ENCODE data around the gene VPS52.

VPS52 gene

GRCh38 chr6:33205191-33206026 is 66.3 kb downstream of the VPS52 start:
- peak; percentile 29 for TF ChIP-seq CTCF (IDR thresholded peaks at IDR 0.05; ENCODE audit: borderline replicate concordance, control extremely low read depth, extremely low read depth, insufficient read depth, missing control alignments)
- in situ Hi-C loops (cut with MboI; ENCODE audit: low sequenced_read_pairs, unreplicated experiment), result no loop called here
- no peak for DNase-seq (ENCODE audit: low spot score)

DNA sequence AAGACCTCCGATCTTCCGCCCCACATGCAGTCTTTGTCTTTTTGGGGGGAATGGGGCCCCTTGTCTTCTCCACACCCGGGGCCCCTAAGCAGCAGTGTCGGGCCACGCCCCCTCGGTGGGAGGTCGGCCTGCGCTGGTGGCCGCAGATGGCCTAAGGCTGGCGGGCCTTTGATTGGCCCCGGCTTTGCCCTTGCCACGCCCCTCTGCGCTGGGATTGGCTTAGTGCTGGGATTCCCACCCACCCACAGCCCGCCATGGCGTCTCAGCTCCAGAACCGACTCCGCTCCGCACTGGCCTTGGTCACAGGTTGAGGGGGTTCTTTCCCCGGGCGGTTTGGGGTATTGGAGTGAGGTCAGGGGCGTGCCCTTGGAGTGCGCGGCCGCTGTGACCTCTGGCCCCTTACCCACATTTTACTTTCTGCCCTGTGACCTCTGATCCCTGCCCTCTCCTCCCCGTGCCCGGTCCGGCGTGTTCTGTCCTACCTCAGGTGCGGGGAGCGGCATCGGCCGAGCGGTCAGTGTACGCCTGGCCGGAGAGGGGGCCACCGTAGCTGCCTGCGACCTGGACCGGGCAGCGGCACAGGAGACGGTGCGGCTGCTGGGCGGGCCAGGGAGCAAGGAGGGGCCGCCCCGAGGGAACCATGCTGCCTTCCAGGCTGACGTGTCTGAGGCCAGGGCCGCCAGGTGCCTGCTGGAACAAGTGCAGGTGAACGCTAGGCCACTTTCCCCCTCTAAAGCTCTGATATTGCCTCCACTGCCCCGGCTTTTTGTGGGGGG is 67.1 kb downstream of the VPS52 start, which contains the start of gene HSD17B8:
HSD17B8 (plus strand) TSS at position 241 of the 776 bp plus-strand sequence; CDS start at position 255, 14 bp downstream.
- in situ Hi-C loops (cut with MboI; ENCODE audit: low sequenced_read_pairs, unreplicated experiment), result no loop called here

GRCh38 chr6:33204165-33204414 is 67.6 kb downstream of the VPS52 start:
- TF ChIP-seq CTCF (IDR thresholded peaks at IDR 0.05; ENCODE audit: borderline replicate concordance, control extremely low read depth, extremely low read depth, insufficient read depth, missing control alignments), result no peak
- DNase-seq (ENCODE audit: low spot score), result no peak
- in situ Hi-C loops (cut with MboI; ENCODE audit: low sequenced_read_pairs, unreplicated experiment), result no loop called here

More for the DNA sequence above, 67.1 kb downstream of the VPS52 start, which contains the start of gene HSD17B8:
- TF ChIP-seq CTCF (IDR thresholded peaks at IDR 0.05; ENCODE audit: borderline replicate concordance, control extremely low read depth, extremely low read depth, insufficient read depth, missing control alignments), result no peak
- peak; percentile 96 for DNase-seq (ENCODE audit: low spot score)

GRCh38 chr6:33203443-33204164 is 68.1 kb downstream of the VPS52 start:
- no peak for TF ChIP-seq CTCF (IDR thresholded peaks at IDR 0.05; ENCODE audit: borderline replicate concordance, control extremely low read depth, extremely low read depth, insufficient read depth, missing control alignments)
- in situ Hi-C loops (cut with MboI; ENCODE audit: low sequenced_read_pairs, unreplicated experiment), result no loop called here
- DNase-seq (ENCODE audit: low spot score), result no peak

DNA sequence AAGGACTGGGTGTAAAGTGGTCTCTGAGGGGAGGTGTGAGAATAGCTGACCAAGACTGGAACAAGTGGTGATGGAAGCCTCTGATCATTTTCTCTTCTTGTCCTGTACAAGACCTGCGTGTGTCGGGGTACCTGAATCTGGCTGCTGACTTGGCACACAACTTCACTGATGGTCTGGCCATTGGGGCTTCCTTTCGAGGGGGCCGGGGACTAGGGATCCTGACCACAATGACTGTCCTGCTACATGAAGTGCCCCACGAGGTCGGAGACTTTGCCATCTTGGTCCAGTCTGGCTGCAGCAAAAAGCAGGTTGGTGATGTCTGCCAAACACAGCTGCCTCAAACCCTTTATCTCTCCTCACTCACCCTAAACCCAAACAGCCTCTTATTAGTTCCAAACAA is 68.9 kb downstream of the VPS52 start:
- no peak for DNase-seq (ENCODE audit: low spot score)
- no peak for TF ChIP-seq CTCF (IDR thresholded peaks at IDR 0.05; ENCODE audit: borderline replicate concordance, control extremely low read depth, extremely low read depth, insufficient read depth, missing control alignments)
- in situ Hi-C loops (cut with MboI; ENCODE audit: low sequenced_read_pairs, unreplicated experiment), result no loop called here

DNA sequence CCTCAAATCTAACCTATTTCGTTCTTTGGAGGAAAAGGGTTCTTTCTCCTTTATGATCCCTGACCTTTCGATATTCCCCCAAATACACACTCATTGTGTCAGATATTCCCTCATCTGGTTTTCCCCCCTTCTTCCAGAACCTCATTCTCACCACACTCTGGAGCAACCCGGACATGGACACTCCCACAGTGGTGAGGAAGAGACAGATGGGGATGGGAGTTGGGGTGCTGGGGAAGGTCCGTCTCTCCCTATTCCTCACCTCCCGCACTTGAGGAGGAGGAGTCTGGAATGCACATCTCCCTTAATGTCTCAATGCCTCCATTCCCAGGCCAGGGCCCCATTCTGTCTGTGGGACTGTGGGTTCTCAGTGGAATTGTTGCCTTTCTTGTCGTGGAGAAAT is 69.7 kb downstream of the VPS52 start:
- in situ Hi-C loops (cut with MboI; ENCODE audit: low sequenced_read_pairs, unreplicated experiment), result no loop called here
- no peak for TF ChIP-seq CTCF (IDR thresholded peaks at IDR 0.05; ENCODE audit: borderline replicate concordance, control extremely low read depth, extremely low read depth, insufficient read depth, missing control alignments)
- no peak for DNase-seq (ENCODE audit: low spot score)
